GM11168 (cell line): Measurements from ENCODE around the gene PRPF18.

Experiments
- in situ Hi-C: fragments of 300-500 bp; cut with MboI; formaldehyde crosslinking; loops from one replicate; pipeline ENCODE4 v1.12.0; 2022; ENCODE audit warnings: low sequenced_read_pairs; ENCODE audit not compliant: unreplicated experiment

Gene PRPF18

GRCh38 chr10:13597909-13598308 lies 11.1 kb downstream of the PRPF18 start:
- in situ Hi-C loops = no loop called here

GRCh38 chr10:13604357-13605040 lies 17.7 kb downstream of the PRPF18 start:
- in situ Hi-C loops = no loop called here

GRCh38 chr10:13608246-13608853 lies 21.6 kb downstream of the PRPF18 start:
- in situ Hi-C loops = no loop called here

- in situ Hi-C loops = no loop called here
Measured at GRCh38 chr10:13612654-13613373, 26.0 kb downstream of the PRPF18 start.

GRCh38 chr10:13613519-13613918 lies 26.8 kb downstream of the PRPF18 start:
- in situ Hi-C loops = no loop called here

- in situ Hi-C loops = no loop called here
Measured at GRCh38 chr10:13614530-13615332, 28.0 kb downstream of the PRPF18 start.

- in situ Hi-C loops = no loop called here
Measured at GRCh38 chr10:13615650-13616300, 29.0 kb downstream of the PRPF18 start.

GRCh38 chr10:13617116-13617515 lies 30.4 kb downstream of the PRPF18 start:
- in situ Hi-C loops = no loop called here

GRCh38 chr10:13621931-13622330 lies 35.2 kb downstream of the PRPF18 start:
- in situ Hi-C loops = no loop called here

- in situ Hi-C loops = no loop called here
Measured at GRCh38 chr10:13624630-13625029, 37.9 kb downstream of the PRPF18 start.

- in situ Hi-C loops = no loop called here
Measured at GRCh38 chr10:13627459-13628310, 40.9 kb downstream of the PRPF18 start.

GRCh38 chr10:13628661-13629060 lies 41.9 kb downstream of the PRPF18 start:
- in situ Hi-C loops = no loop called here

- in situ Hi-C loops = no loop called here
Measured at GRCh38 chr10:13629116-13629515, 42.4 kb downstream of the PRPF18 start.

- in situ Hi-C loops = no loop called here
Measured at GRCh38 chr10:13630231-13630630, 43.5 kb downstream of the PRPF18 start.

GRCh38 chr10:13631594-13631993 lies 44.8 kb downstream of the PRPF18 start:
- in situ Hi-C loops = no loop called here

GRCh38 chr10:13632440-13632839 lies 45.7 kb downstream of the PRPF18 start:
- in situ Hi-C loops = no loop called here

- in situ Hi-C loops = no loop called here
Measured at GRCh38 chr10:13632884-13633440, 46.2 kb downstream of the PRPF18 start.

GRCh38 chr10:13633689-13634088 lies 46.9 kb downstream of the PRPF18 start:
- in situ Hi-C loops = no loop called here

GRCh38 chr10:13634207-13634606 lies 47.4 kb downstream of the PRPF18 start:
- in situ Hi-C loops = no loop called here
